NCI-H146 treated with DMSO at 0.1 percent for 48 hours (cell line): Measurements from ENCODE around the gene FOXK1.

Experiments used
- DNase-seq: peaks from one replicate; lab custom pipeline; 2025; ENCODE audit not compliant: unreplicated experiment; lab: John Stamatoyannopoulos, UW

FOXK1 gene

DNA sequence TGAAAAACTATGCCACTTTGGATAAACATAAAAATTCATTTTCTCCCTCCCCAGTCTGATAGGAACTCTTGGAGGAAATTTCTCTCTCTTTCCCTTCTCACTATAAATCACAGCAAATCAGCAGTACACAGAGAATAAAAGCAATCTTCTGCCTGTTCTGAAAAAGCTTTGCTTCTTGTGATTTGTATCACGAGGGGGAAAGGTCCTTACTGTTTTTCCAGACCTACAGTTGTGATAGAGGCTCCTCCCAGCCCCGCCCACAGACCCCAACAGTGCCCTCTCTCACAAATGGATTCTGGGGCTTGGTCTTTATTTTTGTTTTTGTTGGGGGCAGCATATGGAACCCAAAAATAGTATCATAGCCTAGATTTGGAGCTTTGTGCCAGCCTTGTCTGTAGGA is 12.2 kb downstream of the FOXK1 start:
- no peak for DNase-seq

DNA sequence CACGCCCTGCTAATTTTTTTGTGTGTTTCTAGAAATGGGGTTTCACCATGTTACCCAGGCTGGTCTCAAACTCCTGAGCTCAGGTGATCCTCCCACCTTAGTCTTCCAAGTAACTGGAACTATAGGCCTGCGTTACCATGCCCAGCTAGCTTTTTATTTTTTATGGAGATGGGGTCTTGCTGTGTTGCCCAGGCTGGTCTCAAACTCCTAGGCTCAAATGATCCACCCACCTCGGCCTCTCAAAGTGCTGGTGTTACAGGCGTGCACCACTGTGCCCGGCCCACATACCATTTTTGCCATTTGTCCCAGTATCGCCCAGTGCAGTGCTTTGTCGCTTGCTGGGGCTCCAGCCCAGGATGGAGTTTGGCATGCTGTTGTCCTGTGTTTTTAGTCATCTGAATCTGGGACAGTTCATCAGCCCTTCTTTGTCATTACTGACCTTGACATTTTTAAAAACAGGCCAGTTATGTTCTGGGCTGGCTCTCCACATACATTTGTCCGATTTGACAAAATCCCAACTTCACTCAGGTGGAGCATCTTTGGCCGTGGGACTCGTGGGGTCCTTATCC is 16.7 kb downstream of the FOXK1 start:
- DNase-seq: no peak

DNA sequence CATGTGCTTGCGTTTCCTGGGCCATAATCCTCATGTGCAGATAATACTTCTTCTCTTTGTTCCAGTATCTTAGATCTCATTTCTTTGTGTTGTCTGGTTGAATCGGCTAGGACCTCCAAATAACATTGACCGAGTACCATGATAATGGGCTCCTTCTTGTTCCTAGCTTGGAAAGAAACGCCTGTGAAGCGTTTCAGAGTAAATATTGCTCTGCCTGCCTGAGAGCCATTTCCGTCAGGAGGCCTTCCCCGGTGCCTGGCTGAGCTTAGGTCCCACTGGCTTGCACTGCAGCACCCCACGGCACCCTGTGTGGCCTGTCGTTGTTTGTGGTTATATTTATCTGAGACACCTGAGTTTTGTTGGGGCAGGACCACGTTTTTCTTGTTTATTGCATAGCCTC is 17.7 kb downstream of the FOXK1 start:
- DNase-seq: no peak

DNA sequence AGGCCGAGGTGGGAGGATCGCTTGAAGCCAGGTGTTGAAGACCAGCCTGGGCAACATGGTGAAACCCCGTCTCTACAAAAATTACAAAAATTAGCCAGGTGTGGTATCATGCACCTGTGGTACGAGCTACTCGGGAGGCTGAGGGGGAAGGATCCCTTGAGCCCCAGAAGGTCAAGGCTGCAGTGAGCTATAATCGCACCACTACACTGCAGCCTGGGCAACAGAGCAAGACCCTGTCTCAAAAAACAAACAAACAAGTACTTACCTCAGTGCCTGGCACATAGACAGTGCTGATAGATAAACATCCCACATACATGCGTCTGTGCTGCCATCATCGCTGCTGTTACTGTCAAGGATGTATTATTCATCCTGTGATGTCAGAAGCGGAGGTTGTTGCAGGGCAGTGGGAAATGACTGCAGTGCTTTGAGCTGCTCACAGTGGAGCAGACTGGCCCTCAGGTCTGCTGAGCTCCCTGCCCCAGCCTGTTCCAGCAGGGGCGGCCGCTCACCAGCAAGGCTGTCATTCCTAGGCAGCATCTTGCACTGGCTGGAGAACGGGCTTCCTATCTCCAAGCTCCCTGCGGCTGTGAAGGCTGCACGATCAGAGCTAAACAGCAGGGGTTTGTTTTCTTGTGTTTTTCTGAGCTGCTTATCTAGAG is 18.6 kb downstream of the FOXK1 start:
- no peak for DNase-seq

DNA sequence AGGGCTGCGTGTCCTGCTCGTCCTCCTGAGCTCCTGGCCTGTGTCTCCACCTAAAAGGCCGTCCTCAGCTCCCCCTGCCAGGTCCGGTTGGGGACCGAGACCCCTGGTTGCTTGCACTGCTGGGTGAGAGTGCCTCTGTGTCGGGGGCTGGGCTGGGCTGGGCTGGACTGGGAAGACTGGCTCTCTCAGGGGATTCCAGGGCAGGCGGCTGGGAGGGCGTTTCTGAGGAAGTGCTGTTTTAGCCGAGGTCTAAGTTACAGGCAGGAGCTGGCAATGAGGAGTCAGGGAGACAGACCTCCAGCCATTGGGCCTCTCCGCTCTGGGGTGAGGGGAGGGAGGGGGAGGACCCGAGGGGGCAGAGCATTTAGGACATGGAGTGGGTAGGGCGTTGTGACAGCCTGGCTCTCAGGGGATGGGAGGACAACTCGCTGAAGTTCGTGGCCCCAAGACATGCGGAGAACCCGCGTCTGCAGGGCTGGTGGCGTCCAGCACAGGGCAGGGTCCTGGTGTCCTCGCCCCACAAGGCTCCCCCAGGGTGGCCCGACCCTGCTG is 20.9 kb downstream of the FOXK1 start:
- DNase-seq: no peak

DNA sequence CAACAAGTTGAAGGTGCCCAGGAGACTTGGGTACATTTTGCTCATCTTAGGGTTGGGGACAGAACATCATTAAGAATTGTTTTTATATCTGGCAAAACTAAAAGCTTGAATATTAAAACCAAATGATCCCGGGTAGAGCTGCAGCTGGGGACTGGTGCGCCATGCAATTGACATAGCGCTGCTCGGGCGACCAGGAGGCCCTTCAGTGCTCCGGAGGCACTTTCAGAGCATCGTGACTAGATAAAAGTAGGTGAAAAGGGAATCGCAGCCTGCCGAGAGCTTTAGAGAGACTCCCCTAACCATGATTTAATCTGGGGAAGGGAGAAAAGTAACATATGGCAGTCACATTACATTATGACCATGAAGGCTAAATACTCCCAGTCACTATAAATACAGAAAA is 21.4 kb downstream of the FOXK1 start:
- no peak for DNase-seq

DNA sequence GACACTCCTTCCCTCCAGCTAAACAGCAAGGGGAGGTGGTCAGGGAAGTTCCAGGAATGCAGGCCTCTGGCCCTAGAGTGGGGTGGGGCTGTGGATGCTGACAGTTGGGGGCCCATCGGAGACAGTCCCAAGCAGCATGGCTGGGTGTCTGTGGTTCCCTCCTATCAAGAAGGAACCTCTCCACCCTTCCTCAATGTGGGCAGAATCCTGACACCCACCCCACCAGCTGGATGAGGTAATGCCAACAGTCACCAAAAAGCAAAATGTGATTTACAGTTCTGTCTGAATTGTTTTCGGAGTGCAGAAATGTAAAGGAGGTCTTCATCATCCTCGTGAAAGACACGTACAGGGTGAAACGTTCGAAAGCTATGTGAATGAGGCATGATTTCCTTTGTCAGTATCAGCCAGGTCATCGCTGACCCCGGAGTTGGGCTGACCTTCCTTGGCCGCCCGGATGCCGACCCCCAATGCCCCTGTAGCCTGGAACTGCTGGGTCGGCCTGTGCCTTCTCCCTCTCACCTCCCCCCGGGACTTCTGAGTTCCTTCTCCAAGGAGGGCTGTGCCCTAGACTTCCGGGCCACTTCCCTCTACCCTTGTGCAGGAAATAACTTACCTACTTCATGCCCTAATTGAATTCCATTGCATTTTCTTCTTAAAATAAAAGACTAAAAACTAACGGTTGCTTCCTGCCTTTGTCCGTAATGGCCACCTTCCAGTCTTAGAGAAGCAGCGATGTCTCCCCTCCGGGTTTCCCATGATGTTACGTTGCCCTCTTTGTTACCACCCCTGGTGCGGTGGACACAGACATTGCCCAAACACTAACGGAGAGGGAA is 24.5 kb downstream of the FOXK1 start:
- DNase-seq: no peak

DNA sequence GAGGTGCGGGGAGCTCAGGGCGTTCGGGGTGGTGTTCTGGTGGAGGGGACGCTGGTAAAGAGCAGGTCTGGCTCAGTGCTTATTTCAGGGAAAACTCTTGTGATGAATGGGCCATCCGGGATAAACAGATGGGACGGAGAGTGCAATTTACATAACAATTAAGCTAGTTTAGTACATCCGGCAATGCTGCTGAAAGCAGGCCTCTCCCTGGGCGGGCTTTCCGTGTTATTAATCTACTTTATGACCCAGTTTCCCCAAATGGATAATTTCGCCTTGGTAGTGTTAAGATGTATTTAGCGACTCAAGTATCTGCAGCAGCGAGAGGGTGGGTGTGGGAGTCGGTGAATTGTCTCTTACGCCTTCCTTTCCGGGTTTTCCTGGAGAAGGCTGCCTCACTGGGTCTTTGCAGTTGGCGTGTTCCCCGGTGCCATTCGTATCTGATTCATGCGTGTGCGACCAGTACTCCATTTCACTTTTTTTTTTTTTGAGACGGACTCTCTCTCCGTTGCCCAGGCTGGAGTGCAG is 25.2 kb downstream of the FOXK1 start:
- DNase-seq: no peak

DNA sequence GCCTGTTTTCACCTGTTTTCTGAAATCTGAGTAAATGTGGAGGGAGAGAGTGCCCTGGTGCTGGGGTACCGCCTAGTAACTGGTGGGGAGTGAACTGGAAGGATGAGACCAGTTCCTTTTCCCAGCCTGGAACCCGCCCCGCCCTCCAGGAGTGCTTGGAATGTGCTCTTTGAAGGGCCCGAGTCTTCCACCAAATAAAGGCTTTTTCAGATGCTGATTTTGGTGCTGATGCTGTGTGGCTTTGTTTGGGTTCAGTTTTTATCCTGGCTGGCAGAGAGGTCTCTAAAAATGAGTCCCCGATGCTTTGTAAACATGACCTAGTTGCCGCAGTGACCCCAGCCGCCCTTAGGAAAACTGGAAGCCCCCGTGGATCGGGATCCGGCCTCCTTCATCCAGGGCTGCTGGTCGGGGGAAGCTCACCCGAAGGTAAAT is 25.9 kb downstream of the FOXK1 start:
- no peak for DNase-seq

DNA sequence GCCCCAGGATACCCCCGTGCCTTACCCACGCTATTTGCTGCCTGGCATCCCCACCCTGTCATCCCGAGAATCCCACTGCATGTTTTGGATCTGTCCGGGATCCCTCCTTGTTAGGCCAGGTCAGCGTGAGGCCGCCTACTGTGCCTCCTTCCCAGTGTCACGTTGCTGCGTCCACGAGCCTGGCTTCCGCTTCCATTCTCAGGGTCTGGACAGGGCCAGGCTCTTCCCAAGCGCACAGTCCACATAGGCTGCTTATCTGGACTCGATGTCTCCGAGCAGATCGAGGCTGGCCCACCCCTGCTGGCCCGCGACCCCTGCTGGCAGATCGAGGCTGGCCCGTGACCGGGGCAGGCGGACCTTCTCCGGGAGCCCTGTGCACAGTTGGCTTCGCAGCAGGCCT is 27.1 kb downstream of the FOXK1 start:
- no peak for DNase-seq

DNA sequence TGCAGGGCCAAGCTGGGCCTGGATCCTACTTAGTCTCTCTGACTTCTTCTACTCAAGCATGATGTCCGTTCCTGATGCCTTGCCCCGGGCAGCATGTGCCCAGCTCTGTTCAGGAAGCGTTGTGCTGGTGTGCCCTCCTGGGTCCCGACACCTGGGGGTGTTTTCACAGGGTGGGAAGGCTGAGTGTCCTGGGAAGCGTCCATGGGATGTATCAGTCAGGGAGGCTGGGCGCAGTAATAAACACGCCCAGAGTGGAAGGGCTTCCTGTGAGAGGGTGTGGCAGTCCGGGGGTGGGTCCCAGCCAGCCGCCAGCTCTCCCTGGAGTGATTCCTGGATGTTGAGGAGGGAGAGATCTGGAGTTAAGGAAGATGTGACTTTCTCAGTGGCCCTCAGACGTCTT is 29.0 kb downstream of the FOXK1 start:
- DNase-seq: no peak

DNA sequence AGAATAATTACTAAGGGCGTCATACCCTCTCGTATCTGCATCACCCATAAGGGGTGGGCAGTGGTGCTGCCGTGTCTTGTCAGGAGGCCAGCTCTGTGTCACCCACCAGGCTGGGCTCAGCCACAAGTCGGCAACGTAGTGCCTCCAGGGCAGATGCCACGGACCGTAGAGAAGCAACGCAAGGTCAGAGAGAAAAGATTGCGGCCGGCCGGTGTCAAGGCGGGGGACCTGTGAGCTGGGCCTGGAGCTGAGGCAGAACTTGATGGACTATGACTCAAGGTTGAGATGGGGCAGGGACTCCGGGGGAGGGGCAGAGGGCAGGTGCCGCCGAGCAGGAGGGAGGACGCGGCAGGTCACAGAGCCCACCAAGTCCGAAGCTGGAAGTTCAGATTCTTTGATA is 29.5 kb downstream of the FOXK1 start:
- no peak for DNase-seq

DNA sequence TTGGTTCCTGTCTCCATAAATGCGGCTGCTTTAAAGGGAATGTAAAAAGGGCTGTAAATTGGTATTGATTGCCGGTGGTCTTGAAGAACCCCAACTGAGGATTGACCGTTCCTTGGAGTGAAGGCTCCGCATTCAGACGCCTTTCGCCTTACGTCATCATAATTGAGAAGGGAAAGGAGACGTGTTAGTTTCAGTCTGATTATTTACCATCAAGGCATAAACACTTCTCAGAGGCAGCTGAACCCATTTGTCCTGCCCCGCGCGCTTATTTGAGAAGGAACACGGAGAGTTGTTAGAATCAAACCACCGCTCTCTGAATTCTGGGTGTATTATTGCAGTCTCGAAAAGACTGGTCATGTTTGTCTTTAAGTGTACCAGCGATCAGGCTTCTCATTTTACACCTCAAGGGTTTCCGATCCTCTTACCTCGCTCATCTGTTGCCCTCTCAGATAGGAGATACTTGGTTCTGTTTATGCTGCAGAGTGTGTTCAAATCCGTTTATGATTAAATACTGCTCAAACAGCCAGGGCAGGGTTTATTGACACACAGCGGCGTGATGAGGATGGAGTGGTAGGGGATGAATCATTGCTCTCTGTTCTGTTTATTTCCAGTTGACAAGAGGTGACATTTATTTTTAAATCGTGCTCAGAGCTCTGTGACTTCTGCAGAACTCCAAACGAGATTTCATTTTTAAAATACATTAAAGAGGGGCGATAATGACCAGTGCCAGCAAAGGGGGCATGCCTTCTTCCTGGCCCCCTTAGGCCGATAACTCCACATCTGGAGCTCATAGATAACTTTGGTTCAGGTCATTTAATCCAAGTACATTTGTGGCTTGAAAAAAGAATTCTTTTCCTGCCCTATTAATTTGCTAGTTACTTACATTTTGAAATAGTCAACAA is 30.4 kb downstream of the FOXK1 start:
- no peak for DNase-seq

DNA sequence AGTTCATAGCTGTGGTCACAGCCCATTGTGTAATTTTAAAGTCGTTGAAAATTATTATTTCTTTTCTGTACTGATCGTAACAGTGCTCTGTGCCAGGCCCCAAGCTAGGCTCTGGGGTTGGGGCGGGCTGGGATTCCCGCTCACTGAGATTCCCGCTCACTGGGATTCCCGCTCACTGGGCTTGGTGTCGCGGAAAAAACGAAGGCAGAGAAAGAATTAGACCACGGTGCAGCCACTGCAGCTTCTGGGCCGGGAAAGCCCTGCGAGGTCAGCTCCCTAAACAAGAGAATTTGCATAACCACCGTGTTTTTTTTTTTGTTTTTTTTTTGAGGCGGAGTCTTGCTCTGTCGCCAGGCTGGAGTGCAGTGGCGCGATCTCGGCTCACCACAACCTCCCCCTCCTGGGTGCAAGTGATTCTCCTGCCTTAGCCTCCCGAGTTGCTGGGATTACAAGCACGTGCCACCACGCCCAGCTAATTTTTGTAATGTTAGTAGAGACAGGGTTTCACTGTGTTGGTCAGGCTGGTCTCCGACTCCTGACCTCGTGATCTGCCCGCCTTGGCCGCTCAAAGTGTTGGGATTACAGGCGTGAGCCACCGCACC is 31.2 kb downstream of the FOXK1 start:
- DNase-seq: no peak

DNA sequence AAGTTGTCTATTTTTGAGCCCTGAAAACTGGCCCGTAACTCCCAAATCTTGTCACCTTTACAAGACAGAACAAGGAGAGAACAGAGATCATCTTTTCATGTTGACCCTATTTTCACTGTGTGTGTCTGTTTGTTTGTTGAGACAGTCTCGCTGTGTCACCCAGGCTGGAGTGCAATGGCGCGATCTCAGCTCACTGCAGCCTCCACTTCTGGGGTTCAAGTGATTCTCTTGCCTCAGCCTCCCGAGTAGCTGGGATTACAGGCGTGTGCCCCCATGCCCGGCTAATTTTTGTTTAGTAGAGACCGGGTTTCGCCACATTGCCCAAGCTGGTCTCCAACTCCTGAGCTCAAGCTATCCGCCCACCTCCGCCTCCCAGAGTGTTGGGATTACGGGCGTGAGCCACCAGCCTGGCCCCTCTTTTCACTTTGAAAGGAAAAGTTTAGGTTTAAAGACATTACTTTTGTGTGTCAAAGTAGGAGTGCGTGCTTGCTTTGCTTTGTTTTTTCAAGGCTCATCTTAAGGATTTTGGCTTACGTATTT is 32.1 kb downstream of the FOXK1 start:
- no peak for DNase-seq

DNA sequence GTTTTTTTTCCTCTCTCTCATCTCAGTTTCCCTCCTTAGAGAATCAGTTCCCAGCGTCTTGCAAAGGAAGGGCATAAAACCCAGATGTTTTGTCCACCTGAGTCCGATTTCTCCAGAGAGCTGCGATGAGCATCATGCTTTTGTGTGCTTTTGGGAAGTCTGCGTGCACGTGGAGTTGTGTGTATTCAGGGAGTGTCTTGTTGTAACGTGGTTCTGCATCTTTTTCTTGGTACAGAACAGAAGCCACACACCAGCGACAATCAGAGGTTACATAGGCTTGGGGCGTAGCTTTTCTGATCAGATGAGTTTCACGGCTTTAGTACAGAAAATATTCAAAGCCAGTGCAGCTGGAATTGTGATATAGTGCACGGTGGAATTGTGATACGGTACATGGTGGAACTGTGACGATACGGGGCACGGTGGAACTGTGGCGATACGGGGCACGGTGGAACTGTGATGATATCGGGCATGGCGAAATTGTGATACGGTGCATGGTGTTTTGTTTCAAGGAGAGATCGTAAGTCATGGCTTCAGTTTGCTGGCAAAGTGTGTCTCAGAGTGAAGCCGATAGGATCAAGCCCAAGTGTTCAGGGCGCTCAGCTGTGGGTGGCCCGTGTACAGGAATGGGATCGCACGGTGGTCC is 32.8 kb downstream of the FOXK1 start:
- DNase-seq: no peak

DNA sequence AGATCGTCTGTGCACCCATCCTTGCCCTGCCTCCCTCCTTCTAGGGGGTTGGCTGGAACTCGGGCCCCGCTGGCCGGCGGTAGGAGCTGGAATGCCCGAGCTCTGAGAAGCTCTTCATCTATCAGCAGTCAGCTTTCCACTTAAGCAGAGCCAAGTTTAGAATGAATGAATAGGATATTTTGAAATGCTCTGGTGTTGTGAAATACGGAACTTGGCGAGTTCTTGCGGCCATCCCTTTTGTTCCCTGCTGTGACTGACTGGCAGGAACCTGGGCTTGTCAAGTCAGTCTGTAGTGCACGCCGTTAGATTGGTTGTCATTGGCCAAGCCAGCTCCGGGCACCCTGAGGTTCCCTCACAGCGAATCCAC is 33.3 kb downstream of the FOXK1 start:
- DNase-seq: no peak

DNA sequence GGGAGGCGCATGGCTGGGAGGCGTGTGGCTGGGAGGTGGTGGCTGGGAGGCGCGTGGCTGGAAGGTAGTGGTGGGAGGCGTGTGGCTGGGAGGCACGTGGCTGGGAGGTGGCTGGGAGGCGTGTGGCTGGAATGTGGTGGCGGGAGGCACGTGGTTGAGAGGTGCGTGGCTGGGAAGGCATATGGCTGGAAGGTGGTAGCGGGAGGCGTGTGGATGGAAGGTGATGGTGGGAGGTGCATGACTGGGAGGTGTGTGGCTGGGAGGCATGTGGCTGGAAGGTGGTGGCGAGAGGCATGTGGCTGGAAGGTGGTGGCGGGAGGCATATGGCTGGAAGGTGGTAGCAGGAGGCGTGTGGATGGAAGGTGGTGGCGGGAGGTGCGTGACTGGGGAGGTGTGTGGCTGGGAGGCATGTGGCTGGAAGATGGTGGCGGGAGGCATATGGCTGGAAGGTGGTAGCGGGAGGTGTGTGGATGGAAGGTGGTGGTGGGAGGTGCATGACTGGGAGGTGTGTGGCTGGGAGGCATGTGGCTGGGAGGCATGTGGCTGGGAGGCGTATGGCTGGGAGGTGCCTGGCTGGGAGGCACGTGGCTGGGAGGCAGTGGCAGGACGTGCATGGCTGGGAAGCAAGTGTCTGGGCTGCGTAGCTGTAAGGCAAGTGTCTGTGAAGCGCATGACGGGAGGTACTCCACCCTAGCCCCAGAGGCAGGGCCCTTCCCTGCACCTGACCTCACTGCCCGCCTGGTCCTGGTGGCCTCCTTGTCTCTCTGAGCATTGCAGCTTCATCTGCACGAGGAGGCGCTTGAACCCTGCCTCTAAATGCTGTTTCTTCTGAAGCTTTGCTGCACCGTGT is 35.1 kb downstream of the FOXK1 start:
- no peak for DNase-seq

DNA sequence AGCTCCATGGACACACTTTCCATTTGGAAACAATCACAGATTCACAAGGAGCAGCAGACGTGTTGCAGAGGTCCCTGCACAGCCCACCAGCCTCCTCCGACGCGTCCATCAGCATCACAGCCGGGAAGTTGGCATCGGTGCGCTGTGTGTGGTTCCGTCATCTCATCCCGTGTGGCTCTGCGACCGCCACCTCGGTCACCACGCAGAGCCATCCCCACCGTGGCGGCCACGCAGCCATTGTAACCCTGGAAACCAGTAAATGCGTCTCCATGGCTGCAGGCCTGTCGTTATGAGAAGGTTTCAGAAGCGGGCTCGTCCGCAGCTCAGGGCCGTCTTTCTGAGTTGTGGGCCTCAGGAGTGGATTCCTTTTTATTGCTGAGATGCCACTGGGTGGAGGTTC is 36.0 kb downstream of the FOXK1 start:
- no peak for DNase-seq
